Measurements from ENCODE around the gene ELP5.

ELP5 gene

GRCh38 chr17:7295230-7296180, 43.5 kb downstream of the ELP5 start:
- H3F3A ChIP-seq (ENCODE audit: low read depth): no peaks in the 10 kb centered on the region
- no peaks in the 10 kb centered on the region for H3K79me2 ChIP-seq (ENCODE audit: insufficient read depth, low read length)
- TF ChIP-seq CTCF (conservative IDR thresholded peaks at IDR 0.05; ENCODE audit: low read length) (no peak), EZH2phosphoT487 (IDR thresholded peaks at IDR 0.05; ENCODE audit: borderline replicate concordance) (no peak)
- H3K9ac ChIP-seq (ENCODE audit: low read depth, low read length, poor library complexity, severe bottlenecking): no peak overlapping the region
- H3K4me1 ChIP-seq (ENCODE audit: insufficient read depth, low read length, poor library complexity, severe bottlenecking): peaks cover 7% of the 10 kb centered on the region
- no peaks in the 10 kb centered on the region for H3K36me3 ChIP-seq (ENCODE audit: insufficient read depth, low read length)
- peak overlapping the region; percentile 66 for H3K4me2 ChIP-seq (ENCODE audit: low read depth, low read length, poor library complexity, severe bottlenecking)
- no peaks in the 10 kb centered on the region for H3K9me2 ChIP-seq (replicated peaks; ENCODE audit: low read depth, low read length)
- H2AFZ ChIP-seq (ENCODE audit: low read length): peak overlapping the region; percentile 45; the same call in 1 of the 2 replicates
- peak overlapping the region; percentile 54 for H3K4me3 ChIP-seq (ENCODE audit: low read length, poor library complexity, severe bottlenecking)
- no peaks in the 10 kb centered on the region for H3K9me3 ChIP-seq (ENCODE audit: insufficient read depth, low read depth, low read length)
- no peaks in the 10 kb centered on the region for H4K20me1 ChIP-seq (ENCODE audit: insufficient read depth, low read length, poor library complexity, severe bottlenecking)
- H3K27me3 ChIP-seq (ENCODE audit: insufficient read depth, low read length, poor library complexity, severe bottlenecking): no peaks in the 10 kb centered on the region

- H3K4me1 ChIP-seq (ENCODE audit: insufficient read depth, low read length, poor library complexity, severe bottlenecking): peaks cover 7% of the 10 kb centered on the region
- TF ChIP-seq CTCF (conservative IDR thresholded peaks at IDR 0.05; ENCODE audit: low read length): peak; percentile 86
- no peak for TF ChIP-seq EZH2phosphoT487 (IDR thresholded peaks at IDR 0.05; ENCODE audit: borderline replicate concordance)
- no peaks in the 10 kb centered on the region for H3K9me3 ChIP-seq (ENCODE audit: insufficient read depth, low read depth, low read length)
- no peaks in the 10 kb centered on the region for H3K9me2 ChIP-seq (replicated peaks; ENCODE audit: low read depth, low read length)
- no peaks in the 10 kb centered on the region for H4K20me1 ChIP-seq (ENCODE audit: insufficient read depth, low read length, poor library complexity, severe bottlenecking)
- H3F3A ChIP-seq (ENCODE audit: low read depth): no peaks in the 10 kb centered on the region
- H3K36me3 ChIP-seq (ENCODE audit: insufficient read depth, low read length): no peaks in the 10 kb centered on the region
- peak overlapping the region; percentile 97 for H2AFZ ChIP-seq (ENCODE audit: low read length)
- no peaks in the 10 kb centered on the region for H3K79me2 ChIP-seq (ENCODE audit: insufficient read depth, low read length)
- H3K27me3 ChIP-seq (ENCODE audit: insufficient read depth, low read length, poor library complexity, severe bottlenecking): no peaks in the 10 kb centered on the region
- peak overlapping the region; percentile 66 for H3K4me2 ChIP-seq (ENCODE audit: low read depth, low read length, poor library complexity, severe bottlenecking)
- peak overlapping the region; percentile 54 for H3K4me3 ChIP-seq (ENCODE audit: low read length, poor library complexity, severe bottlenecking)
- H3K9ac ChIP-seq (ENCODE audit: low read depth, low read length, poor library complexity, severe bottlenecking): no peak overlapping the region
Observed at GRCh38 chr17:7296189-7296861, 44.3 kb downstream of the ELP5 start.

GRCh38 chr17:7304179-7304578, 52.2 kb downstream of the ELP5 start:
- Histone ChIP-seq H3K4me1 (ENCODE audit: insufficient read depth, low read length, poor library complexity, severe bottlenecking) (peaks cover 2% of the 10 kb centered on the region), H3K9me2 (replicated peaks; ENCODE audit: low read depth, low read length) (no peaks in the 10 kb centered on the region), H3K27me3 (ENCODE audit: insufficient read depth, low read length, poor library complexity, severe bottlenecking) (peaks cover 12% of the 10 kb centered on the region), H3K36me3 (ENCODE audit: insufficient read depth, low read length) (0 out of 2 replicates have a peak, but pooled peaks cover under 1% of the 10 kb centered on the region), H4K20me1 (ENCODE audit: insufficient read depth, low read length, poor library complexity, severe bottlenecking) (peaks cover 12% of the 10 kb centered on the region), H3K9me3 (ENCODE audit: insufficient read depth, low read depth, low read length) (no peaks in the 10 kb centered on the region), H3K4me2 (ENCODE audit: low read depth, low read length, poor library complexity, severe bottlenecking) (no peak overlapping the region), H2AFZ (ENCODE audit: low read length) (no peak overlapping the region), H3K9ac (ENCODE audit: low read depth, low read length, poor library complexity, severe bottlenecking) (no peak overlapping the region), H3K4me3 (ENCODE audit: low read length, poor library complexity, severe bottlenecking) (no peak overlapping the region), H3F3A (ENCODE audit: low read depth) (peaks cover 13% of the 10 kb centered on the region), H3K79me2 (ENCODE audit: insufficient read depth, low read length) (peaks cover 18% of the 10 kb centered on the region)
- TF ChIP-seq EZH2phosphoT487 (IDR thresholded peaks at IDR 0.05; ENCODE audit: borderline replicate concordance) (no peak), CTCF (conservative IDR thresholded peaks at IDR 0.05; ENCODE audit: low read length) (no peak)

Data from Loucy (cell line).